Vagina (tissue), 2 donors: ENCODE data around the gene SAC3D1. TPM values are rescaled to one million over a fixed set of nuclear protein-coding genes. Genes with fewer than 3 reads are reported as not detected.

ENCODE experiments used
- DNase-seq, 2 donors: peaks; one replicate each; pipeline ENCODE4 v3.0.0-alpha.2; 2017; ENCODE audit errors: extremely low spot score in 2 of 2
- H3K27ac ChIP-seq: fragments of 200-600 bp; sonication (generic); one replicate; pipeline ENCODE4 v1.5.1; 2019
- H3K27me3 ChIP-seq: fragments of 200-600 bp; sonication (generic); one replicate; pipeline ENCODE4 v1.5.1; 2019
- H3K36me3 ChIP-seq, 2 donors: fragments of 200-600 bp; sonication (generic); one replicate each; pipeline ENCODE4 v1.5.1; 2017 to 2019
- H3K4me1 ChIP-seq: fragments of 200-600 bp; sonication (generic); one replicate; pipeline ENCODE4 v1.5.1; 2019
- H3K4me3 ChIP-seq, 2 donors: fragments of 200-600 bp; sonication (generic); 1 replicate in 1 of 2; 2 replicates in 1 of 2; pipeline ENCODE4 v1.5.1; 2016 to 2019
- H3K9me3 ChIP-seq: fragments of 200-600 bp; sonication (generic); one replicate; pipeline ENCODE4 v1.5.1; 2019
- CTCF ChIP-seq, 3 experiments: fragments of 450-650 bp in 2 of 3; fragments of 200-600 bp in 1 of 3; sonication (generic) in 1 of 3; IDR thresholded peaks; one replicate each; pipeline ENCODE4 v1.5.1; 2017 to 2019; ENCODE audit warnings: antibody characterized with exemption in 3 of 3, mild to moderate bottlenecking in 2 of 3, moderate library complexity in 2 of 3
- POLR2A ChIP-seq, 2 donors: fragments of 450-650 bp; IDR thresholded peaks; one replicate each; pipeline ENCODE4 v1.6.1; 2017; ENCODE audit warnings: antibody characterized with exemption in 2 of 2, mild to moderate bottlenecking in 2 of 2, moderate library complexity in 2 of 2
- POLR2AphosphoS5 ChIP-seq, 2 donors: sonication (generic); formaldehyde crosslinking; IDR thresholded peaks; one replicate each; pipeline ENCODE4 v1.9.0; 2017; ENCODE audit warnings: antibody characterized with exemption in 2 of 2, mild to moderate bottlenecking in 2 of 2, low read depth in 1 of 2; ENCODE audit not compliant: insufficient read depth in 1 of 2
- intact Hi-C: fragments of 100-400 bp; cut with DNase I; formaldehyde crosslinking; loops from one replicate; pipeline ENCODE4 v1.15.1; 2023
- total RNA-seq: library from RNA; depleted of rRNA; stranded (reverse); fragments of >200 nt; gene quantifications from one replicate; pipeline ENCODE4 v1.2.3, GENCODE V29; 2016

SAC3D1 gene
- total RNA-seq, 1 donor from 2014 or later = 11.8 TPM

- Histone ChIP-seq H3K27ac (no peak overlapping the region), H3K4me1 (peaks cover 5% of the 10 kb centered on the region), H3K9me3 (no peaks in the 10 kb centered on the region), H3K27me3 (no peaks in the 10 kb centered on the region), H3K36me3 (peaks cover 0 to 56% of the 10 kb centered on the region in 2 donors), H3K4me3 (no peak overlapping the region)
- DNase-seq = no peak
- intact Hi-C loops = no loop called here
- TF ChIP-seq POLR2A (IDR thresholded peaks at IDR 0.05) (no peak), CTCF (IDR thresholded peaks at IDR 0.05) (no peak), POLR2AphosphoS5 (IDR thresholded peaks at IDR 0.05; ENCODE audit: insufficient read depth in 1 of 2, low read depth in 1 of 2) (no peak)
Measured at GRCh38 chr11:65034423-65034822, 6.6 kb upstream of the SAC3D1 start.

- H3K27me3 ChIP-seq = no peaks in the 10 kb centered on the region
- no peak overlapping the region for H3K4me3 ChIP-seq
- H3K36me3 ChIP-seq = peaks cover 0 to 60% of the 10 kb centered on the region in 2 donors
- intact Hi-C loops = no loop called here
- no peak for DNase-seq
- no peaks in the 10 kb centered on the region for H3K9me3 ChIP-seq
- TF ChIP-seq CTCF (IDR thresholded peaks at IDR 0.05) = no peak
- TF ChIP-seq POLR2AphosphoS5 (IDR thresholded peaks at IDR 0.05; ENCODE audit: insufficient read depth in 1 of 2, low read depth in 1 of 2) = no peak
- TF ChIP-seq POLR2A (IDR thresholded peaks at IDR 0.05) = no peak
- H3K4me1 ChIP-seq = peaks cover 7% of the 10 kb centered on the region
- H3K27ac ChIP-seq = no peak overlapping the region
Measured at GRCh38 chr11:65035579-65035978, 5.4 kb upstream of the SAC3D1 start.

- TF ChIP-seq POLR2A (IDR thresholded peaks at IDR 0.05) (no peak), POLR2AphosphoS5 (IDR thresholded peaks at IDR 0.05; ENCODE audit: insufficient read depth in 1 of 2, low read depth in 1 of 2) (no peak), CTCF (IDR thresholded peaks at IDR 0.05) (no peak)
- H3K4me3 ChIP-seq = no peak overlapping the region
- no peaks in the 10 kb centered on the region for H3K9me3 ChIP-seq
- H3K4me1 ChIP-seq = peaks cover 11% of the 10 kb centered on the region
- no peaks in the 10 kb centered on the region for H3K27me3 ChIP-seq
- peaks cover 0 to 59% of the 10 kb centered on the region in 2 donors for H3K36me3 ChIP-seq
- no peak for DNase-seq
- no peak overlapping the region for H3K27ac ChIP-seq
- intact Hi-C loops = no loop called here
Measured at GRCh38 chr11:65036931-65037330, 4.1 kb upstream of the SAC3D1 start.

- TF ChIP-seq POLR2A (IDR thresholded peaks at IDR 0.05) = no peak
- TF ChIP-seq POLR2AphosphoS5 (IDR thresholded peaks at IDR 0.05; ENCODE audit: insufficient read depth in 1 of 2, low read depth in 1 of 2) = no peak
- TF ChIP-seq CTCF (IDR thresholded peaks at IDR 0.05) = no peak
- H3K4me1 ChIP-seq = peaks cover 34% of the 10 kb centered on the region
- intact Hi-C loops = no loop called here
- H3K4me3 ChIP-seq = peak overlapping the region; percentile 67 to 97
- H3K27me3 ChIP-seq = no peaks in the 10 kb centered on the region
- DNase-seq = no peak
- H3K9me3 ChIP-seq = no peaks in the 10 kb centered on the region
- peak overlapping the region; percentile 88 for H3K27ac ChIP-seq
- peaks cover 0 to 44% of the 10 kb centered on the region in 2 donors for H3K36me3 ChIP-seq
Measured at GRCh38 chr11:65040520-65040846, 527 bp upstream of the SAC3D1 start.

DNA sequence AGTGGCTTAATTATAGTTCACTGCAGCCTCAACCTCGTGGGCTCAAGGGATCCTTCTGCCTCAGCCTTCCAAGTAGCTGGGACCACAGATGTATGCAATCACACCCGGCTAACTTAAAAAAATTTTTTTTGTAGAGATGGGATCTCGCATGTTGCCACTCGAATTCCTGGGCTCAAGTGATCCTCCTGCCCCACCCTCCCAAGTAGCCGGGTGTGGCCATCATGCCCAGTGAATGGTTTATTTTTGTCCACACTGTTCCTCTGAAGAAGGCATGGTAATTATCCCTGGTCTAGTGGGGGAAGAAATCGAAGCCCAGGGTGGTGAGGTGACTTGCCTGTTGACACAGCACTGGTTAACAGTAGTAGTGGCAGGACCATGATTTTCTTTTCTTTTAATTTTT, 1.9 kb downstream of the SAC3D1 start:
- H3K4me3 ChIP-seq = no peak overlapping the region
- H3K4me1 ChIP-seq = peaks cover 46% of the 10 kb centered on the region
- no peak for DNase-seq
- no peak overlapping the region for H3K27ac ChIP-seq
- TF ChIP-seq POLR2AphosphoS5 (IDR thresholded peaks at IDR 0.05; ENCODE audit: insufficient read depth in 1 of 2, low read depth in 1 of 2) (no peak), CTCF (IDR thresholded peaks at IDR 0.05) (no peak), POLR2A (IDR thresholded peaks at IDR 0.05) (no peak)
- no peaks in the 10 kb centered on the region for H3K9me3 ChIP-seq
- peaks cover 0 to 24% of the 10 kb centered on the region in 2 donors for H3K36me3 ChIP-seq
- H3K27me3 ChIP-seq = no peaks in the 10 kb centered on the region
- intact Hi-C loops = no loop called here
